HG02870 (cell line): ENCODE measurements around the gene TM2D1.
"Not testable (repeated sequence)": the region's sequence is repeated elsewhere in the genome, so short reads cannot be mapped to it uniquely, and the experiment has no call there.

ENCODE experiments used
- ATAC-seq: cut with Tn5 transposase; IDR thresholded peaks from one replicate; pipeline ENCODE4 v1.9.1; 2021; ENCODE audit warnings: mild to moderate bottlenecking, moderate library complexity; ENCODE audit not compliant: unreplicated experiment

TM2D1 gene

DNA sequence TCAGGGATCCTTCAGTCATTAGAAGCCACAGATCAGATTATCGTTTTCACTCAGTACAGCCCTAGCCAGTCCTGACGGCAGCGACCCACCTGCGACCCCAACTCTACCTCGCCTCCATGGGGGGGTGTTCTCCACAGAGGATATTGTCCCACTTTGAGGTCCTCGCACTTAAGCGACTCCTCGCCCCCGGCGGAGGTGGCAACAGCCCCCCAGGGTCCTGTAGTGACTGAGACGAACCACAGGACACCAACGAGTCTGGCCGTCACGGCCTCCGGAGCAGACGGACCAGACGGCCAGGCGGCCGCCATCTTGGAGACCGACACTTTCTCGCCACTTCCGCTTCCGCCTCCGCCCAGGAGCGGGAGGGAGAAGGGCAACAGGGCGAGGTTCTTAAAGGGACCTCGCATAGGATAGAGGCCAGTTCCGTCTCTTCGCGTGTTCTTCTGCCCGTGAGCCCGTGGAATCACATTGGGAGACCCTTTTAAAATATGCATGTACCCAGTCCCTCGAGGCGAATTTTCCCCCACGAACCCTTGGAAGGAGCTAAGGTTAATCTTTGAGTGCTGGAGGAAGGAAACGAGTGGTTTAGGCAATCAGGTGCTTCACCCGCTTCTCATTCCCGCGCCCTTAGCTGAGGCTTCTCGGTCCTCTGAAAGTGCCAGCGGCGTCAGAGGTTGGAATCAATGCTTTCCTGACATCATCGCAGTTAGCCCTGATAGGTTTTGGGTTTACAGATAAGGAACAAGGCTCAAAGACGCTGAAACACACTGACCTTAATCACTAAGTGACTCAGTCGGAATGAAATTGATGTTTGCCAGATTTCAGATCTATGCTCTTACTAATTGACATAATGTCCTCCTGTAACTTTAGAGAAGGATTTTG is at the start of gene TM2D1:
Gene TM2D1 (minus strand): TSS at position 329 of the 882 bp plus-strand sequence. CDS start 21 bp downstream, at position 308.
- peak; percentile 99 for ATAC-seq

DNA sequence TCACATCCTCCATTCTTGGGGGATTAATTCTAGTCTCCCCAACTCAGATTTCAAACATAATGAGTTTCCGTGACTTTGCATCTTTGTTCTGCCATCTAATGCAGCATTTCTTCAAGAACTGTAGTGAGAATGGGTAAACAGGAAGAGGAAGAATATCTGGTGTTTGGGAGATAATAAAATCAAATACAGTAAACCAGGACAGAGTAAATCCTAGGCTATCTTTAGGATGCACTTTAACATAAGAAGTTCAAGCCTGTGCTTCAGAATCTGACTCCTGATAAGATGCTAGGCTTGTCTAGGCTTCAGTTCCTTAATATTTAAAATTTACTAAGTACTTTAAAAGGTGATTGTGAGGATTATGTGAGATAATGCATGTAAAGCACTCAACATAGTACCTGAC is 45.2 kb upstream of the TM2D1 start:
- no peak for ATAC-seq

DNA sequence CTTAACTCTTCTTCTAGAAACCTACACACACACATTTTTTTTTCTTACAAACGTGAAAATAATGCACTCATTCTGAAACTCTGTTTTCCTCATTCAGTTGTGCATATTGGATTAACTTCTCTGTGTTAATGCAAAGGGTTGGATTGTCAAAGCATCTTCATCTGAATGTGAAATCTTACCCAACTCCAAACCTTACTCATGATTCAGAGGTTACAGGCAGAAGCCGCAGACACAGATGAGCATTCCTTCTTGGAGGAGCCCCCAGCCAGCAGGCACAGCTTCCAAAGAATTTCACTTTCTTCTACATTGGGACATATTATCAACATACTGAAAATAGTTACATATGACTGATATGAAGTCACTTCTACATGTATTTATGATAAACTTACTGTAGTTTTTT is 33.0 kb upstream of the TM2D1 start:
- no peak for ATAC-seq

DNA sequence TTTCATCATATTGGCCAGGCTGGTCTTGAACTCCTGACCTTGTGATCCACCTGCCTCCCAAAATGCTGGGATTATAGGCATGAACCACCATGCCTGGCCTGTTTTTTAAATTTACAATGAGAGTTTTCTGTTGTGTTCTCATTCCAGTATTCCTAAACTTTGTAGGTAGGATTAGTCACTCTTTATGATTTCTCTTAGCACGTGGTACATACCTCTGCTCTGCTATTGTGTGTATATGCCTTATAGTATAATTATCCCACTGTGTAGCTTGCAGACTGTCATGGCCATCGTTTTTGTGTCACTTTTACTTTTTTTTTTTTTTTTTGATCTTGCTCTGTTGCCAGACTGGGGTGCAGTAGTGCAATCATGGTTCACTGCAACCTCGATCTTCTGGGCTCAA is 31.8 kb upstream of the TM2D1 start:
- no peak for ATAC-seq

DNA sequence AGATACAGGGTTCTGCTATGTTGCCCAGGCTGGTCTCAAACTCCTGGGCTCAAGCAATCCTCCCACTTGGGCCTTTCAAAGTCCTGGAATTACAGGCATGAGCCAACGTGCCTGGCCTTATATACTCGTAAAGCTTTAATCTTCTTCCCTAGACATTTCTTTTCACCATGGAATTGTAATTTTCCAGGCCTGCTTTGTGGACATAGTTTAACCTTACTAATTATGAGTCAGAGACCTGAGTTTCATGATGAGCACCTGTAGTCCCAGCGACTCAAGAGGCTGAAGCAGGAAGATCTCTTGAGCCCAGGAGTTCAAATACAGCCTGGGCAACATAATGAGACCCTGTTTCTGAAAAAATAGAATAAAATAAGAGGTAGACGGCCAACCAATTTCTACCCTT is 29.6 kb upstream of the TM2D1 start:
- no peak for ATAC-seq

DNA sequence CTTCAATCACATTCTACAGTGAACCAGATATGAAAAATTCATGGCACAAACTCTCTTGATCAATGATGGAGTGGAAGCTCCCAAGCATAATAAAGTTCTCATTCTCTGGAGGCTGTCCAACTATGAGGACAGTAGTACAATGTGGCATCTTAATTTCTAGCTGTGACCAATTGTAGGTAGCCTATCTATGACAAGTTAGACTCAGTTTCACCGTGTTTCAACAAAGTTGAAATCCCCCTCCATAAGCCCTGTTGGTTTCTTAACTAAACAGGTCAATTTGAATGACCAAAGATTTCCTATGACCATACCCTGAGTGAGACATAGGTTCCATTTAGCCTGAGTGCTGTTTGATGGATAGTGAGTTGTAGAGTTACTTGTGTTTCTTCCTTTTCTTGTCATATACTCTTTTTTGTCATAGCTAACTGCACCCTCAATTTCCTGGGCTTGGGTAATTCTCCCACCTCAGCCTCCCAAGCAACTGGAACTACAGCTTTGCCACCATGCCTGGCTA is 29.1 kb upstream of the TM2D1 start:
- ATAC-seq: no peak

DNA sequence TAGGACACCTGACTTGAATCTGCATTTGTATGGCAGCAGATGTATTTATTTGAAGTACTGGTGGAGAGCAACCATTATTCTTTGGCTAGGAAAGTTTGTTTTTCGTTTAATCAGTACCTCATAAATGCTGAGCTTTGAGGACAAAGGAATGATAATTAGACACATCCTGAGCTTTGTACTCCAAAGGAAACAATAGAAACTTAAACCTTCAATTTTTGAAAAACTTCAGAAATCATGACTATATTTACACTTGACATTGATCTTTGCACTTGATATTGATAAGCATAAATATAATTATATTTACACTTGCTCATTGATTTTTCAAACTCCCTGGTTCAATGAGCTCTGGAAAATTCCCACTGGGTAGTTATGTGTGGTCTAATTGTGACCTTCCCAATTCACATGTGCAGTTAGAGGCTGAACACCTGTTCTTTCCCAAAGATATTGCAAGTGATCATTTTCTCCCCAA is 28.0 kb upstream of the TM2D1 start:
- ATAC-seq: no peak

DNA sequence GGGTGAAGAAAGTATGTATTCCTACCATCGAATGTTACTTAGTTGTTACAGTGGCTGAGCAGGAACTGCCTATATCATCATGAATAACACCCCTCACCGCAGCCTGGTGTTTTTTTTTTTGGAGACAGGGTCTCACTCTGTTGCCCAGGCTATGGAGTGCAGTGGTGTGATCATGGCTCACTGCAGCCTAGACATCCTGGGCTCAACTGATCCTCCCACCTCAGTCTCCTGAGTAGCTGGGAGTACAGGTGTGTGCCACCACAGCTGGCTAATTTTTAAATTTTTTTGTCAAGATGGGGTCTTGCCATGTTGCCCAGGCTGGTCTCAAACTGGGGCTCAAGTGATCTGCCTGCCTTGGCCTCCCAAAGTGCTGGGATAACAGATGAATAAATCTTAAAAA is 24.6 kb upstream of the TM2D1 start:
- ATAC-seq: no peak

DNA sequence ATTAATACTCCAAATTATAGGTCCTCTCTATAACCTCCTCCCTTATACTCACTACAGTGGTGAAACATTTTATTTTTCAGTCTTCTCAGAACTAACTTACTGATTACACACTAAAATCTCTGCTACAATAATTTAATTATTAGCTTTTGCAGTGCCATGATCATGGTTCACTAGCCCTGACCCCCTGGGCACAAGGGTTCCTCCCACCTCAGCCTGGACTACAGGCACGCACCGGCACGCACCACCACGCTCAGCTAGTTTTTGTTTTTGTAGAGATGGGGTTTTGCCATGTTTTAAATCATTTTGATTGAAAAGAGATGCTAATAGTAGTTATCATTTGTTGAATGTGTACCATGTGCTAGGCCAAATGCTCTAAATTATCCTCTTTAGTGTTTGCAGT is 23.6 kb upstream of the TM2D1 start:
- no peak for ATAC-seq

DNA sequence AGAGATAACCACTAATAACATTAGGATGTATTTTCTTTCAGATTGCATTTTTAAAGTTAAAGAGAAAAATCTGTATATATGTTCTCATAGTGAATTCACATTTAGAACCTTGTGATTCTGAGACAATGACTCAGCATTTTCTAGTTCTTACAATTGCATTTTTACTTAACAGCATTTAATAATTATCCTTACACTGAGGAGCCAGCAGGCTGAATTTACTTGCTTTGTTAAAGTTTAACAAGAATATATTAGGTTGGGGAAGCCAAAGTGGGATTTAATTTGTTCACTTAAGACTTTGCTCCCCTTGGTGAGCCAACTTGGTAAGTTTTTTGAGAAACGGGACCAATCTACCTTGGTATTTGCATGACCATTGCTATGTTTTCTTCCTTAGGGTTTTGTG is 21.9 kb upstream of the TM2D1 start:
- ATAC-seq: no peak

DNA sequence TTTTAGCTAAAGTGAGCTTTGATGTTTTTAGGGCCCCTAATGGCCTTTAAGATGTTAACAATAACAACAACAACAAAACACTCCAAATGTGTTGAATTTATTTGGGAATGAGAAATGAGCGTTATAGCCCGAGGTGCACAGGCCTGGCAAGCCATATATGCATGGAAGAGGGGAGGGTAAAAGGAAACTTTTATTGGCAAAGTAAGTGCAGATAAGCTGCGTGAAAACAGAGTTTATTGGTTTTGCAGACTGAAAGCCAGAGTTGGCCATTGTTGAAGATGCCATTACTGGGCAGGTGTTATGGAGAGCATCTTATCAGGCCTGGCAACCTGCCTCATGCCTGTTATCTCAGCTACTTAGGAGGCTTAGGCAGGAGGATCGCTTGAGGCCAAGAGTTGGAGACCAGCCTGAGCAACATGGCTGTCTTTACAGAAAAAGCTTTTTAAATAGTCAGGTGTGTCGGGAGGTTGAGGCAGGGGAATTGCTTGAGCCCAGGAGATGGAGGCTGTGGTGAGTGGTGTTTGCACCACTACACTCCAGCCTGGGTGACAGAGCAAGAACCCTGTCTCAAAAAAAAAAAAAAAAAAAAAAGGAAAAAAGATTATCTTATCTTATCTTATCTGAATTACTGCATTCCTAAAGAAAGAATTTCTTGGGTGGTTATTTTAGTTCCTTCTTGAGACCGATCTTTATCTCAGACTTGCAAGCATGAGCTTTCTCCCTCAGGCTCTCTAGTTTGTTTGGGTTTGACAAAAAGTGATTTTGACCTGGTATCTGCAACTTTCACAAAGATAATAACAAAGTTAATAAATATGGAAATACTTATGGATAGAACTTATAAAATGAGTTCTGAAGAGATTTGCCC is 19.0 kb upstream of the TM2D1 start:
- no peak for ATAC-seq

DNA sequence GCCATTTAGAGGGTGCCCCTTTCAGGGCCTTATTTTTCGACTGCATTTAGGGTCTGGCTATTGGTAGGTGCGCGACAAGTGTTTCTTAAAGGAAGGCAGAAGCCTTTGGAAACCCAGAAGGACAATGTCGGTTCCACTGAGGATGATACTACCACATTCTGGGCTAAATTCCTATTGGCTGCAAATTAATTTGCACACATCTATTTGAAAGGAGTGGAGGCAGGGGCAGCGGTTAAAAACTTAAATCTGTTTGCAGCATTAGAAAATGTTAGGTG is 18.4 kb upstream of the TM2D1 start:
- no peak for ATAC-seq

DNA sequence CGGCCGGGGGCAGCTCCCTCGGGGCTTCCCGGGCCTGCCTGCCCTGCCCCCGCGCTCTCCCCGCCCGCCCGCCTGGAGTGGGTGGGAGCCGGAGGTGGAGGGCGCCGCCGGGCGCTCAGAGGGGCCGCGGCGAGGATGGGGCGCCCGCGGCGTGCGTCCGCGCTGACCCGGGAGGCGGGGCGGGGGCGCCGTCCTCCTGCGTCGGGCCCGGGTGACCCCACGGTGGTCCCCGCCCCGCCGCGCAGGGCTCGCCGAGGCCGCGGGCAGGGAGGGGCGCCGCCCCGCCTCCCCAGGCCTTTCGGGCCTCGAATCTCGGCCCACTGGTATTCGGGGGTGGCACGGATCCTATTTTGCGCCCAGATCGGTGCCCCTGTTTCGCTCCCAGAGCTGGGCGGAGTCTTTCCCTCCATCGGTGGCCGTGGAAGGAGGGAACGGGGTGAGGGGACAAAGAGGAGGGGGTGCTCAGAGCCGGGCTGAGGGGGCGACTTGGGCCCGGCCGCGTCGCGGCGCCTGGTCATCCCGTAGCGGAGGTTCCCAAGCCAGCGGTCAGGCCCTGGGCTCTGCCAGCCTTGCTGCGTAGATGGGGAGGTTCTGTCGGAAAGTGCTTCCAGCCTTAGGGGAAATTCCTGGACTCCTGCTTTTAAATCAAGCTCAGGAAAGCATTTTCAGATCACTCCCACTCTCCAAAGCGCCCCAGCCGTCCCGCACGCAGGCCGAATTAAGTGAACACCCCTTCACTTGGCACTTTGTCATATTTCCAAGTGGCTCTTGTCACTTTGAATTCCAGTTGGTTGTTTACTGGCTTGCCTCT is 17.9 kb upstream of the TM2D1 start:
- peak; percentile 63 for ATAC-seq

DNA sequence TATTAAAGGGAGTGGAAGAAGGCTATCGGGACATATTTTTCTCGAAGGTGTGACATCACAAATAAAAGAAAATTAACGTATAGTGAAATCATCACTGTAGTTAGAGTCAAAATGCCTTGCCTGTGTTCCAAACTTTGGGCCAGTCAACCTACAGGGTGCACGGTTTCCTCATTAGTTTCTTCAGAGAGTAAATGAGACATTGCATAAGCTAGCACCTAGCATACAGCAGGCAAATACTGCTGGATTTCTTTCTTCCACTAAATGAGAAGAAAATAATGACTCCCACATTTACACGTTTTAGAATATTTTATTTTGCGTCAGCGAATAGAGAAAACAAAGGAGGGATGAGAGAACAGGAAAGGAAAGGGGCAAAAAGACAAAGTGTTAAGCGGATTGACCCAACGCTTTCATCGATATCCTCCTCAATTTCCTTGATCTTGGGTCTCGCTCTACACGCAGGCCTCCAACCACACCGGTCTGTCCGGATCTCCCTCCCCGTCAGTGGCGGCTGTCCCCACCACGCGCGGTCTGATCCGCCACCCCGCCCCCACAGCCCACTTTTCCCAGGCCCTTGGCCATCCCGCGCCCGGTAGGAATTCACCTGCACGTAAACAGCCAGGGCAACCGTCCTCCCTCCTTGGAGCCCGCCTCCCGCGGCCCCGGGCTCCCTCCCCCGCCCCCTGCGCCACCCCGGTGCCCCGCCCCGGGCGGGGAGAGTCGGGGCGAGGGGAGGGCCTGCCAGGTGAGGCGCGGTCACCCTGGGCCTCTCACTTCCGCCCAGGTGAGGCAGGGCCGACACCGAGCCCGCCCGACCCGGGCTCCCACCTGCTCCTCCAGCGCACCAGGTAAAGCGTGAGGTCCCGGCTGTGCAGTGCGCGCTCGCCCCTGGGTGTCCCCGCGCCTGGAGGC is 17.0 kb upstream of the TM2D1 start, which contains the start of gene PATJ:
Gene PATJ (plus strand): TSS at position 770 of the 909 bp plus-strand sequence. CDS start 20,413 bp downstream, outside the sequence.
- peak; percentile 71 for ATAC-seq

DNA sequence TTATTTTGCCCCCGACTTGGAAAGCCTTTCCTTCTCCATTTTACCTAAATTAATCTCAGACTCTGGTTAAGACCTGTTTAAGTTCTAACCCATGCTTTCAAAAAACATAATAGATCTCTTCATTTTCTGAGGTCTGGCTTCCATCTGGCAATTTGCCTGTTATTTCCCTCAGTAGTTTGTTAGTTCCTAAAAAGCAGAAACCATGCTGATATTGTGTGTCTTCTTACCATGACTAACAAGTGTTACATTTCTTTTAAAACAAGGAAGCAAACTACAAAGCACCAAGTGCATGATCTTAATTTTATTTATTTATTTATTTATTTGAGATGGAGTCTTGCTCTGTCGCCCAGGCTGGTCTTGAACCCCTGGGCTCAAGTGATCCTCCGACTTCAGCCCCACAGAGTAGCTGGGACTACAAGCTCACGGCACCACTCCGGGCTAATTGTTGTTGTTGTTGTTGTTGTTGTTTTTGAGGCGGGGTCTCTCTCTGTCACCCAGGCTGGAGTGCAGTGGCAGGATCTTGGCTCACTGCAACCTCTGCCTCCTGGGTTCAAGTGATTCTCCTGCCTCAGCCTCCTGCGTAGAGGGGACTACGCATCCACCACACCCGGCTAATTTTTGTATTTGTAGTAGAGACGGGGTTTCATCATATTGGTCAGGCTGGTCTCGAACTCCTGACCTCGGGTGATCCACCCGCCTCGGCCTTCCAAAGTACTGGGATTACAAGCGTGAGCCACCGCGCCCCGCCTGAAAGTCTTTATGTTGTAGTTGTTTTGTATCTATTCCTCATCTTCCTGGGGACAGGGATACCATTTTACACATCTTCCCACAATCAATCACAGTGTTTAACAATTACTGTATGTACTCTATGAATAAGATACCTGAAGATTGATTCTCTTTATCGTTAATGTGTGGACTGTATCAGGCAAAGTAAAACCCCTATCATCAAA is 16.1 kb upstream of the TM2D1 start:
- no peak for ATAC-seq

DNA sequence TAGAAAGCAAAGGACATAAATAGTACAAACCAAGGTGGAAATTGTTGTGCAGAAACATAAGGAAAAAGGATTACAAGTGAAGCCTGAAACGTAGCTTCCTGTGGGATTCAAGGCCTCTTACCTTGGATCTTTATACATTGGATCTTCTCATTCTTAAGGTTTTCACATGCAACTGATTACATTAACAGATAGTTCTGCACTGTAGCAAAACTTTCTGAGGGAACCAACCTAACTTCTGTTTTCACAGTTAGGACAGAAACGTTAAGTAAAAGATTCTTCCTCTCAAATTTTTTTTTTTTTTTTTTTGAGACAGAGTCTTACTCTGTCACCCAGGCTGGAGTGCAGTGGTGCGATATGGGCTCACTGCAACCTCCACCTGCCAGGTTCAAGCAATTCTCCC is 7.8 kb upstream of the TM2D1 start:
- no peak for ATAC-seq

DNA sequence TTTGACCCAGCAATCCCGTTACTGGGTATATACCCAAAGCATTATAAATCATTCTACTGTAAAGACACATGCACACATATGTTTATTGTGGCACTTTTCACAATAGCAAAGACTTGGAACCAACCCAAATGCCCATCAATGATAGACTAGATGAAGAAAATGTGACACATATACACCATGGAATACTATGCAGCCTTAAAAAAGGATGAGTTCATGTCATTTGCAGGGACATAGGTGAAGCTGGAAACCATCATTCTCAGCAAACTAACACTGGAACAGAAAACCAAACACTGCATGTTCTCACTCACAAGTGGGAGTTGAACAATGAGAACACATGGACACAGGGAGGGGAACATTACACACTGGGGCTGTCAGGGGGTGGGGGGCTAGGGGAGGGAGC is 5.7 kb upstream of the TM2D1 start:
- not testable (repeated sequence) for ATAC-seq

DNA sequence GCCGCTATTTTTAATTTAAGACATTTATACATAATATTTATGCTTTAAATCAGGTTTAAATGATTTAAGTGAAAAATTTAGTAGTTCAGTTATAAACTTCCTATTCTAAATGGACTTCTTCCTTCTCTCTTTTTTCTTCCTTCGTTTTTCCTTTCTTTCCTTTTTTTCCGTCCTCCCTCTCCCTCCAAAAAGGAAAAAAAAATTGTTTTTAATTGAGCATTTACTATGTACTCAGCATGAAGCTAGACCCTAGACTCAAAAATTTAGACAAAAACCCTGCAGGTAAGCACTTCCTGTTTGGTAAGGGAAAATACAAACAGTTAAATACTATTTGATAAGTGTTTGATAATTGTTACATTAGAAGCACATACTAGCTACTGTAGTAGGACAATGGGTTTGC is 2.6 kb upstream of the TM2D1 start:
- ATAC-seq: no peak

DNA sequence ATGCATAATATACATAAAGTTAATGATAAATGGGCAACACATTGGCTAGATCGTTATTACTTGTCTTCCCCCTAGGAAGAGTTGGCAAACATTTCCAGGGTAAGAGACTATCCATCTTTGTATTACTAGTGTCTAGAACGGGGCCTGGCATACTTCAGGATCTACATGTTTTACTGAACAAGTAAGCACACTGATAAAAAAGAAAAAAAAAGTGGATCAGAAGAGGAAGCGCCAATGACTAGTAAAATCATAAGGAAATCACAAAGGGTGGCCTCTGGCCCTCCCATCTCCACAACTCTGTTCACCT is 482 bp downstream of the TM2D1 start:
- ATAC-seq: no peak
